HG03064 (cell line): ENCODE measurements around the gene FSTL4.

Experiments used
- ATAC-seq: cut with Tn5 transposase; IDR thresholded peaks from one replicate; pipeline ENCODE4 v1.9.1; 2021; ENCODE audit warnings: low read depth; ENCODE audit not compliant: unreplicated experiment

Gene FSTL4

DNA sequence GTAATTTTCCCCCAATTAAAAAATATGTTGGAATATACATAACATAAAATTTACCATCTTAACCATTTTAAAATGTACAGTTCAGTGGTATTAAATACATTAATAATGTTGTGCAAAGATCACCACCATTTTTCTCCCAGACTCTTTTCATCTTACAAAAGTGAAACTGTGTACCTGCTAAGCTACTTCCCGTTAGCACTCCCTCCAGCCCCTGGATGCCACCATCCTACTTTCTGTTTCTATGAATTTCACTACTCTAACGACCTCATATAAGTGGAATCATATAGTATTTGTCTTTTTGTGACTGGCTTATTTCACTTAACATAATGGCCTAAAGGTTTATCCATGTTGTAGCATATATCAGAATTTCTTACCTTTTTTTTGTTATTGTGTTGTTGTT lies 447.6 kb downstream of the FSTL4 start:
- no peak for ATAC-seq

DNA sequence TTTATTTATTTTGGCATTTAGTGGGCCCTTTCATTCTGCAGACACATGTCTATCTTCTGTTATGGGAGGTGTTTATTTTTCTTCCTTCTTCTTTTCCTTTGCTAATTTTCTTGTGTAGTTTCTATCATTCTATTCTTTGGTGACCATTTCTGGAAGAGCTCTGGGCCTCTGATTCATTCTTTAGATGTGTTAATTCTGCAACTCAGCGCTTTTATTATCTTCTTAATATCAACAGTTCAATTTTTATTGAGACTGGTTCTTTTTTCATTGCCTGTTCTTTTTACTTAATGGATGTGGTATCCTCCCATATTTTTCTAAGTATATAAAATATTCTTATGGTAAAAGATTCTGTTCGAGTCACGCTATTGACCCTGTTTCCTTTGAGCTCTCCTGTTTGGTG lies 448.5 kb downstream of the FSTL4 start:
- no peak for ATAC-seq

DNA sequence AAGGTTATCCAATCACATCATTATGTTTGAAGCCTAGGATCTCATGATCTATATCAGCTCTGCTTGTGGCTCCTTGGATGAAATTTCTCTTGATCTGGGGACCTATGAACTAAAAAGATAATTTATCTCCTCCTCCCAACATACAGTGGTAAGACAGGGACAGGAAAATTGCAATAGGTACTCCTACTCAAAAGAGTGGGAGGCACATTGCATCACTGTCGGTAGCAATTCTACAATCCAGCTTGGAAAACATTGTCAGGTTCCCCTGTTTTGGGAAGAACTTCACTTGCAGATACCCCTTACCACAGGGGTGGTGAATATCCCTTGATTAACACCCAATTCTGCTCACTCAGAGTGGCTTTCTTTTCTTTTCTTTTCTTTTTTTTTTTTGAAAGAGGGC lies 452.8 kb downstream of the FSTL4 start:
- no peak for ATAC-seq

DNA sequence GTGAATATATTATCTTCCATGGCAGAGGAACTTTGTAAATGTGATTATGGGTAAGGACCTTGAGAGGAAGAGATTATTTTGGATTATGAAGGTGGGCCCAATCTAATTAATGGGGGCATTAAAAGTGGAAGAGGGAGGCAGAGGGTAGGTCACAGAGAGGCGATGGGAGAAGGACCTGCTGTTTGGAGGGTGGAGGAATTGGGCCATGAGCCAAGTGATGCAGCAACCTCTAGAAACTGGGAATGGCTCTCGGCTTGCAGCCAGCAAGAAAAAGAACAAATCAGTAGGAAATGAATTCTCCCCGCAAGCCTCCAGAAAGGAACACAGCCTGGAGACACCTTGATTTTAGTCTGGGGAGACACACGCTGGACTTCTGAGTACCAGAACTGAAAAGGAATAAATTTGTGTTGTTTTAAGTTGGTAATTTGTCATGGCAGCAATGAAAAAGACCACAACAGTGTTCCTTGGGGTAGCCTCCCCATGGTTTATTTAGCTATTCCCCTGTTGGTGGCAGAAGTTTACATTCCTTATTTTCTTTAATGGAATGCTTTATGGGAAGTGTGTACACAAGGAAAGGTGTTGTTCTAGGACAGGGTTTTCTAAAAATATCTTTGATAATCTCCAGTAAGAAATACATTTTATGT lies 456.9 kb downstream of the FSTL4 start:
- no peak for ATAC-seq

DNA sequence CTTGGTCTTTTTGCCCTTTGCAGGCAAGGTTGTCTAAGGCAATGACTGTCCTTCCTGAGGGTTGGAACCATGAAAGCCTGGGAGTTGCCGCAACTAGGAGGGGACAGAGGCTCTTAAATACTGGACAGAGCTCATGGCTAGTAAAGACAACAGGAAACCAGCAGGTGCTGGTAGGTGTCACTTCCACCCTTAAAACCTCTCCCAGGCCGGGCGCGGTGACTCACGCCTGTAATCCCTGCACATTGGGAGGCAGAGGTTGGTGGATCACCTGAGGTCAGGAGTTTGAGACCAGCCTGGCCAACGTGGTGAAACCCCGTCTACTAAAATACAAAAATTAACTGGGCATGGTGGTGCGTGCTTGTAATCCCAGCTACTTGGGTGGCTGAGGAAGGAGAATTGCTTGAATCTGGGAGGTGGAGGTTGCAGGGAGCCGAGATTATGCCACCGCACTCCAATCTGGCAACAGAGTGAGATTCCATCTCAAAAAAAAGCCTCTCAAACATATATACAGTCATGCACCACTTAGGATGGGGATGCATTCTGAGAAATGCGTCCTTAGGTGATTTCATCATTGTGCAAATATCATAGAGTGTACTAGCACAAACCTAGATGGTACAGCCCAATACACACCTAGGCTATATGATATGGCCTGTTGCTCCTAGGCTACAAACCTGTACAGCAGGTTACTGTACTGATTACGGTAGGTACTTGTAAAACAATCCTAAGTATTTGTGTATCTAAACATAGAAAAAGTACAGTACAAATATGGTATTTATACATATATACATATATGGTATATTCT lies 457.9 kb downstream of the FSTL4 start:
- no peak for ATAC-seq

DNA sequence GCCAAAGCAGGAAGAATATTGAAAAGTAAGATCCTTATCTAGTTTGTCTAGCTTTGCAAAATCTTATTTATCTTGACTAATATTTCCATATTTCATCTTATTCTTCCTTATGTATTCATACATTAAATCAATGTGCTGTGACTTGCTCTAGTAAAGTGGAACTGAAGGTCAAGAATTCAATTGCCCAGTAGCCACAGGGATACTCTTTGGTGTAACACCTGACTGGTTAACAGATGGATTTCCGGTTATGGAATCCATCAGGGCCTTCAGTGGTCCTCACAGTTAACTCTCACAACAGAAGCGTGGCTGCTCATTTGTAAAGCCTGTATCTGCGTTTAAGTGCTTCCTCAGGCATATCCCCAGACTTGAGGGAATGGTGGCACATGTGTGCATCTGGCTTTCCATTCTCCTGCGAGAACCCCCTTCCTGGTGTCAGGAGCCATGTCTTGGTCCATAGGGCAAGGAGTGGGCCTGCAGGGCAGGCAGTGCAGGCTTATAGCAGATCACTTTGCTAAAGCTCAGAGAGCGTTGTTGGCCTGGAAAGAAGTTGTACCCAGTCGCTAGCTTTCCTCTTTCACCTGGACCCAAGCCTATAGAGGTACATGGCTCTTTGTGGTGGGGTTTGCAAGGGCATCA lies 461.3 kb downstream of the FSTL4 start:
- ATAC-seq, result no peak

DNA sequence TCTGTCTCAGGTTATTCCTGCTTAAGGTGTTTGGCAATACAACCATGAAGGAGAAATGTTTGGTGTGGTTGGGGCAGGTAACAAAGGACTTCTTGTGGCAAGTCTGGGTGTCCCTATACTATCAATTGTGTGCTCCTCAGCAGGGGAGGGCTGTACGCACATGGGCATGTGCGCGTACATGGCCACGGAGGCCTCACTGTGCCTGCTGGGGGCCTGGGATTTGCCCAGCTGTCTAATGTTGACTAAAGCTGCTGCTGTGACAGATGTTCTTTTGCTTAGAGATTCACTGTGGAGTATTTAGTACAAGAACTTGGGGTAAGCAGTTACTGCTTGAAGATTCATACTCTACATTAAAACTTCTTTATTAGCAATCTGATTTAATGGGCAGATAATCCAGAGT lies 463.0 kb downstream of the FSTL4 start:
- ATAC-seq, result no peak

DNA sequence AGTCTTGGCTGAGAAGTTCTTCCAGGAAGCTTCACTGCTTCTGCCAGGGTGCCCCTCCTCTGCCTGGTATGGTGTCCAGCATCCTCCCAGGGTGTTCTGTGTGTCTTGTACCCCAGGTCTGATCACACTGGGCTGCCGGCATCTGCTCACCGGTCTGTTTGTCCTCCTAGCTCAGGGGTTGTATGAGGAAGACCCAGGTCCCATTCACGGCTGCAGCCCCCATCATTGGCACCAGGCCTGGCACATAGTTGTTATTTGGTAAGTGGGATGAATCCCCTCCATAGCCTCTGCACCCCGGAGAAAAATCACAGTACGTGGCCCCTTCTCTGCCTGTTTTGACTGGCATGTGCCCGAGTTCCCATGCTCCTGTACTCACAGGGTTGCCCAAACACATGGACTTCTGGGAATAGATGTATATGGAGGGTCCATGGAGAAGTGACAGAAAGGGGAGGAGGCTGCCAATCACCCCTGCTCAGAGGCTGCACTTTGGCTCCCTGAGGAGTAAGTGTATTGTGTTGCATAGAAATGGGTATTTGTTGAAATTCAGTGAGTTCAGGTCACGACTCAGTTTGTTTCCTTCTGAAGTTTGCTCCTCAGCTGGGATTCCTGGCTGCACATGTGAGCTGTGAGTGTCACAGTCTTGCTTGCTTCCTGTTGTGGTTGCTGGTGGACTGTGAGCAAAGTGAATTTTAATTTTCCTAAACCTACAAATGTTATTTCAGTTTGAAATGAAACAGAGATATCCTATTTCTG lies 464.4 kb downstream of the FSTL4 start:
- ATAC-seq, result no peak

DNA sequence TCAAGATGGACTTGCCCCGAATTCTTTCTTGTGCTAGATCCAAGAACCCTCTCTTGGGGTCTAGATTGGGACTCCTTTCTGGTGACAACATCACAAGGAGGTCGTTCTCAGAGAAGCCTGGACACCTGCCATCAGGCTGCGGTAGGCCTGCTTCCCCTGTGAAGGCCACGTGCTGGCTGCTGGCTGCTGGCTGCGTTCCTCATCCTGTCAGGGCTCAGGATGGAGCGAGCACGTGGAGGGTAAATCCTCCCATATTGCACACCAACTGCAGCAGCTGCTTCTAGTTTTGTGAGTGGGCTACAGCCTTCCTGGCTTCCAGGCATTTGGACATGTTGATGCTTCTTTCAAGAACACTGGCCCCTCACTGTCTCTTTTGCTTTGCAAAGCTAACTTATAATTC lies 464.9 kb downstream of the FSTL4 start:
- ATAC-seq, result no peak
